GM18861 (cell line): Measurements from ENCODE around the gene LRFN2.

ENCODE experiments used
- ATAC-seq: cut with Tn5 transposase; IDR thresholded peaks from one replicate; pipeline ENCODE4 v1.9.1; 2021; ENCODE audit not compliant: unreplicated experiment

Gene LRFN2

GRCh38 chr6:40545954-40546353 is 41.2 kb downstream of the LRFN2 start:
- ATAC-seq = no peak

- ATAC-seq = no peak
These were observed 43.4 kb downstream of the LRFN2 start for GRCh38 chr6:40543776-40544175.

GRCh38 chr6:40543146-40543545 is 44.0 kb downstream of the LRFN2 start:
- ATAC-seq = no peak

GRCh38 chr6:40542175-40542764 is 44.9 kb downstream of the LRFN2 start:
- no peak for ATAC-seq

- ATAC-seq = no peak
These were observed 45.5 kb downstream of the LRFN2 start for GRCh38 chr6:40541556-40542174.

- ATAC-seq = no peak
These were observed 46.4 kb downstream of the LRFN2 start for GRCh38 chr6:40540790-40541189.

GRCh38 chr6:40539853-40540252 is 47.3 kb downstream of the LRFN2 start:
- ATAC-seq = no peak

GRCh38 chr6:40538556-40538955 is 48.6 kb downstream of the LRFN2 start:
- no peak for ATAC-seq

- ATAC-seq = no peak
These were observed 49.7 kb downstream of the LRFN2 start for GRCh38 chr6:40537446-40537845.

GRCh38 chr6:40536442-40536841 is 50.7 kb downstream of the LRFN2 start:
- no peak for ATAC-seq

GRCh38 chr6:40535819-40536380 is 51.3 kb downstream of the LRFN2 start:
- no peak for ATAC-seq

- no peak for ATAC-seq
These were observed 51.9 kb downstream of the LRFN2 start for GRCh38 chr6:40535110-40535818.

- ATAC-seq = no peak
These were observed 54.7 kb downstream of the LRFN2 start for GRCh38 chr6:40532349-40533000.

- no peak for ATAC-seq
These were observed 57.2 kb downstream of the LRFN2 start for GRCh38 chr6:40529919-40530318.

- ATAC-seq = no peak
These were observed 58.1 kb downstream of the LRFN2 start for GRCh38 chr6:40529040-40529439.

- no peak for ATAC-seq
These were observed 59.1 kb downstream of the LRFN2 start for GRCh38 chr6:40528051-40528450.

GRCh38 chr6:40526036-40526435 is 61.1 kb downstream of the LRFN2 start:
- ATAC-seq = no peak

- ATAC-seq = no peak
These were observed 62.2 kb downstream of the LRFN2 start for GRCh38 chr6:40524797-40525585.

GRCh38 chr6:40523505-40524172 is 63.5 kb downstream of the LRFN2 start:
- no peak for ATAC-seq

- no peak for ATAC-seq
These were observed 65.7 kb downstream of the LRFN2 start for GRCh38 chr6:40521496-40521895.
